Keratinocyte (primary cell): ENCODE data around the gene MORF4L1. TPM values are rescaled to one million over a fixed set of nuclear protein-coding genes. Genes with fewer than 3 reads are reported as not detected.

Experiments used
- DNase-seq: peaks from one replicate; pipeline ENCODE4 v3.0.0-alpha.2; 2011; ENCODE audit warnings: low read depth, missing footprints, low spot score
- FAIRE-seq: peaks from 2 replicates; lab custom pipeline; 2011; peaks lifted over from hg19 to GRCh38; lab: Jason Lieb, UNC
- H2AFZ ChIP-seq: 2 replicates; pipeline ENCODE4 v1.6.0; 2012; ENCODE audit warnings: low read length, control low read depth, inconsistent platforms; ENCODE audit not compliant: control insufficient read depth
- H3K27ac ChIP-seq: 2 replicates; pipeline ENCODE4 v1.5.1; 2011; ENCODE audit warnings: low read length; ENCODE audit not compliant: control insufficient read depth, insufficient read depth
- H3K27me3 ChIP-seq: 3 replicates; pipeline ENCODE4 v1.6.0; 2011; ENCODE audit warnings: low read length; ENCODE audit not compliant: control insufficient read depth, insufficient read depth; ENCODE audit errors: extremely low read depth
- H3K36me3 ChIP-seq, 2 experiments: 2 replicates in 1 of 2; 3 replicates in 1 of 2; pipeline ENCODE4 v1.5.1; 2011; ENCODE audit warnings: low read length in 2 of 2, mild to moderate bottlenecking in 1 of 2; ENCODE audit not compliant: control insufficient read depth in 2 of 2, insufficient read depth in 2 of 2; ENCODE audit errors: extremely low read depth in 1 of 2
- H3K4me1 ChIP-seq: 3 replicates; pipeline ENCODE4 v1.5.1; 2011; ENCODE audit warnings: low read length; ENCODE audit not compliant: control insufficient read depth, insufficient read depth; ENCODE audit errors: extremely low read depth
- H3K4me2 ChIP-seq: 3 replicates; pipeline ENCODE4 v1.6.0; 2011; ENCODE audit warnings: low read depth, low read length; ENCODE audit not compliant: control insufficient read depth, insufficient read depth; ENCODE audit errors: extremely low read depth
- H3K4me3 ChIP-seq, 3 experiments: fragments of 200-600 bp in 1 of 3; sonication (generic) in 1 of 3; 2 replicates in 2 of 3; 3 replicates in 1 of 3; pipeline ENCODE4 v1.5.1; 2011 to 2016; ENCODE audit warnings: low read length in 3 of 3, mild to moderate bottlenecking in 3 of 3, control low read depth in 2 of 3, inconsistent platforms in 1 of 3, low read depth in 1 of 3, mixed read lengths in 1 of 3, mixed run types in 1 of 3, moderate library complexity in 1 of 3; ENCODE audit not compliant: control insufficient read depth in 2 of 3, insufficient read depth in 2 of 3; ENCODE audit errors: extremely low read depth in 1 of 3
- H3K79me2 ChIP-seq: 2 replicates; pipeline ENCODE4 v1.6.0; 2012; ENCODE audit warnings: low read length; ENCODE audit not compliant: control insufficient read depth, insufficient read depth
- H3K9ac ChIP-seq: 3 replicates; pipeline ENCODE4 v1.6.0; 2011; ENCODE audit warnings: low read length; ENCODE audit not compliant: control insufficient read depth, insufficient read depth; ENCODE audit errors: extremely low read depth
- H3K9me1 ChIP-seq: 3 replicates; pipeline ENCODE4 v1.6.0; 2011; ENCODE audit warnings: low read length; ENCODE audit not compliant: control insufficient read depth, insufficient read depth; ENCODE audit errors: extremely low read depth
- H3K9me3 ChIP-seq: 2 replicates; pipeline ENCODE4 v1.5.1; 2012; ENCODE audit warnings: low read depth, low read length; ENCODE audit not compliant: control insufficient read depth
- H4K20me1 ChIP-seq: 3 replicates; pipeline ENCODE4 v1.6.0; 2011; ENCODE audit warnings: low read length; ENCODE audit not compliant: control insufficient read depth, insufficient read depth; ENCODE audit errors: extremely low read depth
- CTCF ChIP-seq, 3 experiments: IDR thresholded peaks in 1 of 3; conservative IDR thresholded peaks in 1 of 3; optimal IDR thresholded peaks in 1 of 3; 2 replicates in 2 of 3; 3 replicates in 1 of 3; pipeline versions ENCODE3 to v1.5.1; 2011; ENCODE audit warnings: low read length in 3 of 3, mild to moderate bottlenecking in 3 of 3, moderate library complexity in 2 of 3, control low read depth in 1 of 3, inconsistent platforms in 1 of 3; ENCODE audit not compliant: insufficient read depth in 2 of 3; ENCODE audit errors: extremely low read depth in 1 of 3
- EZH2 ChIP-seq: IDR thresholded peaks from one replicate; pipeline ENCODE4 v1.6.1; 2012; ENCODE audit warnings: inconsistent platforms, mild to moderate bottlenecking, low read length, moderate library complexity
- dilution Hi-C: fragments of 300-500 bp; cut with MboI; formaldehyde crosslinking; loops from one replicate; pipeline ENCODE4 v1.7.0; 2020; ENCODE audit warnings: low sequenced_read_pairs; ENCODE audit not compliant: extremely low pct_ligation_motif_present
- polyA plus RNA-seq, 5 experiments: library from polyadenylated mRNA; depleted of rRNA in 3 of 5; stranded (reverse) in 3 of 5; stranded (forward) in 1 of 5; unstranded in 1 of 5; fragments of >200 nt; gene quantifications; 1 replicate in 1 of 5; 2 replicates in 3 of 5; 3 replicates in 1 of 5; pipeline versions ENCODE4 v1.2.1 to v1.2.3, GENCODE V29; 2011 to 2012; ENCODE audit warnings: missing spikeins in 2 of 5, low read depth in 1 of 5, low replicate concordance in 1 of 5

Gene MORF4L1
- polyA plus RNA-seq, 1 donor (not counting 4 experiments of a cell fraction or from before 2014, with no cell fraction given): 281 TPM

- no peaks in the 10 kb centered on the region for H4K20me1 ChIP-seq
- no peaks in the 10 kb centered on the region for H3K9me3 ChIP-seq
- DNase-seq (no peak), FAIRE-seq (no peak)
- no peak overlapping the region for H3K9ac ChIP-seq
- no peak overlapping the region for H3K4me2 ChIP-seq
- H3K9me1 ChIP-seq: peaks cover 4% of the 10 kb centered on the region
- H3K36me3 ChIP-seq: peaks cover 12 to 14% of the 10 kb centered on the region in 2 experiments
- H2AFZ ChIP-seq: no peak overlapping the region
- no peak for TF ChIP-seq CTCF (optimal IDR thresholded peaks at IDR 0.05 in 1 of 3, IDR thresholded peaks at IDR 0.05 in 1 of 3, conservative IDR thresholded peaks at IDR 0.05 in 1 of 3; ENCODE audit: extremely low read depth in 1 of 3, insufficient read depth in 2 of 3, low read length in 3 of 3)
- no peak for TF ChIP-seq EZH2
- dilution Hi-C loops: no loop called here
- no peak overlapping the region for H3K4me3 ChIP-seq
- H3K27me3 ChIP-seq: no peaks in the 10 kb centered on the region
- no peak overlapping the region for H3K27ac ChIP-seq
- H3K4me1 ChIP-seq: peaks cover 23% of the 10 kb centered on the region
- no peaks in the 10 kb centered on the region for H3K79me2 ChIP-seq
Observed at GRCh38 chr15:78912316-78912715, 39.6 kb downstream of the MORF4L1 start.

- Histone ChIP-seq H2AFZ (no peak overlapping the region), H3K9ac (no peak overlapping the region), H3K4me3 (no peak overlapping the region), H3K79me2 (no peaks in the 10 kb centered on the region), H3K9me1 (peaks cover 4% of the 10 kb centered on the region), H3K27ac (no peak overlapping the region), H3K36me3 (peaks cover 10 to 14% of the 10 kb centered on the region in 2 experiments), H3K27me3 (no peaks in the 10 kb centered on the region), H3K4me2 (no peak overlapping the region), H3K9me3 (no peaks in the 10 kb centered on the region), H3K4me1 (peaks cover 23% of the 10 kb centered on the region), H4K20me1 (no peaks in the 10 kb centered on the region)
- TF ChIP-seq CTCF (optimal IDR thresholded peaks at IDR 0.05 in 1 of 3, IDR thresholded peaks at IDR 0.05 in 1 of 3, conservative IDR thresholded peaks at IDR 0.05 in 1 of 3; ENCODE audit: extremely low read depth in 1 of 3, insufficient read depth in 2 of 3, low read length in 3 of 3) (no peak), EZH2 (no peak)
- dilution Hi-C loops: no loop called here
- FAIRE-seq (no peak), DNase-seq (no peak)
Observed at GRCh38 chr15:78913012-78913411, 40.3 kb downstream of the MORF4L1 start.
